Endothelial cell of umbilical vein (primary cell): ENCODE measurements around the gene SMCHD1. TPM values are rescaled to one million over a fixed set of nuclear protein-coding genes. Genes with fewer than 3 reads are reported as not detected.

Source experiments
- BruUV-seq: library from RNA; stranded (reverse); fragments of 400-500 nt; replicated peaks from 2 replicates; lab custom pipeline; 2021; lab: Mats Ljungman, UMichigan
- CTCF ChIA-PET: fragments of 300-600, 350-600 bp; sonication (Branson Sonifier 250); formaldehyde crosslinking; loops from one replicate; lab custom pipeline; 2021; ENCODE audit warnings: antibody characterized with exemption, inconsistent platforms; lab: Charles Lee
- POLR2A ChIA-PET: fragments of 300-600, 350-600 bp; sonication (Branson Sonifier 250); formaldehyde crosslinking; loops from one replicate; lab custom pipeline; 2021; ENCODE audit warnings: antibody characterized with exemption, inconsistent platforms; lab: Charles Lee
- DNase-seq: peaks from one replicate; pipeline ENCODE4 v3.0.0-alpha.2; 2011; ENCODE audit warnings: low read depth, low spot score
- FAIRE-seq: peaks from 2 replicates; lab custom pipeline; 2011; peaks lifted over from hg19 to GRCh38; lab: Jason Lieb, UNC
- H2AFZ ChIP-seq: 2 replicates; pipeline ENCODE4 v1.6.0; 2012; ENCODE audit warnings: low read depth, low read length, control low read depth, inconsistent platforms
- H3K27ac ChIP-seq: 2 replicates; pipeline ENCODE4 v1.5.1; 2011; ENCODE audit warnings: low read depth, mild to moderate bottlenecking, control low read depth, low read length, moderate library complexity; ENCODE audit not compliant: insufficient read depth
- H3K27me3 ChIP-seq, 2 experiments: 2 replicates each; pipeline versions ENCODE4 v1.6.0 to v1.6.1; 2011; ENCODE audit warnings: low read length in 2 of 2, mixed read lengths in 1 of 2; ENCODE audit not compliant: control insufficient read depth in 2 of 2, insufficient read depth in 2 of 2
- H3K36me3 ChIP-seq, 2 experiments: 2 replicates in 1 of 2; 3 replicates in 1 of 2; pipeline ENCODE4 v1.5.1; 2011; ENCODE audit warnings: low read length in 2 of 2, mild to moderate bottlenecking in 1 of 2, moderate library complexity in 1 of 2; ENCODE audit not compliant: control insufficient read depth in 2 of 2, insufficient read depth in 2 of 2; ENCODE audit errors: extremely low read depth in 1 of 2
- H3K4me1 ChIP-seq: 3 replicates; pipeline ENCODE4 v1.5.1; 2011; ENCODE audit warnings: mild to moderate bottlenecking, low read length; ENCODE audit not compliant: control insufficient read depth, insufficient read depth; ENCODE audit errors: extremely low read depth
- H3K4me2 ChIP-seq: 2 replicates; pipeline ENCODE4 v1.6.1; 2011; ENCODE audit warnings: low read length, control low read depth, mixed read lengths; ENCODE audit not compliant: insufficient read depth
- H3K4me3 ChIP-seq, 3 experiments: fragments of 200-600 bp in 1 of 3; sonication (generic), shearing (Covaris generic) in 1 of 3; replicated peaks in 1 of 3; 2 replicates each; pipeline ENCODE4 v1.5.1; 2011 to 2016; ENCODE audit warnings: control low read depth in 3 of 3, low read length in 3 of 3, mild to moderate bottlenecking in 2 of 3, inconsistent platforms in 1 of 3, low read depth in 1 of 3, moderate library complexity in 1 of 3; ENCODE audit not compliant: insufficient read depth in 1 of 3
- H3K79me2 ChIP-seq: 2 replicates; pipeline ENCODE4 v1.6.0; 2012; ENCODE audit warnings: low read length, inconsistent platforms; ENCODE audit not compliant: control insufficient read depth, insufficient read depth
- H3K9ac ChIP-seq: replicated peaks from 2 replicates; pipeline ENCODE3; 2011; ENCODE audit warnings: low read length, control low read depth; ENCODE audit not compliant: insufficient read depth; ENCODE audit errors: extremely low read depth
- H3K9me1 ChIP-seq: replicated peaks from 3 replicates; pipeline ENCODE4 v1.6.0; 2011; ENCODE audit warnings: mild to moderate bottlenecking, low read length; ENCODE audit not compliant: control insufficient read depth, insufficient read depth; ENCODE audit errors: extremely low read depth
- H3K9me3 ChIP-seq: replicated peaks from 2 replicates; pipeline ENCODE4 v1.5.1; 2012; ENCODE audit warnings: low read length, inconsistent platforms; ENCODE audit not compliant: control insufficient read depth, insufficient read depth
- H4K20me1 ChIP-seq: replicated peaks from 2 replicates; pipeline ENCODE3; 2011; ENCODE audit warnings: mild to moderate bottlenecking, low read length; ENCODE audit not compliant: control insufficient read depth, insufficient read depth; ENCODE audit errors: extremely low read depth
- EZH2 ChIP-seq: IDR thresholded peaks from 2 replicates; pipeline ENCODE4 v1.6.1; 2012; ENCODE audit warnings: borderline replicate concordance, low read depth, mild to moderate bottlenecking, moderate library complexity, low read length, inconsistent platforms; ENCODE audit not compliant: severe bottlenecking
- FOS ChIP-seq: IDR thresholded peaks from 2 replicates; pipeline ENCODE4 v1.6.1; 2011; ENCODE audit warnings: mild to moderate bottlenecking, low read length, moderate library complexity, borderline replicate concordance; ENCODE audit not compliant: insufficient read depth
- GATA2 ChIP-seq: IDR thresholded peaks from 2 replicates; pipeline ENCODE4 v1.7.0; 2011; ENCODE audit warnings: low read depth, mild to moderate bottlenecking, moderate library complexity, mixed read lengths, low read length; ENCODE audit not compliant: insufficient read length, insufficient read depth
- JUN ChIP-seq: IDR thresholded peaks from 2 replicates; pipeline ENCODE4 v1.6.1; 2011; ENCODE audit warnings: borderline replicate concordance, low read depth; ENCODE audit not compliant: insufficient read length, insufficient read depth
- MYC ChIP-seq: IDR thresholded peaks from one replicate; pipeline ENCODE4 v1.6.1; 2011; ENCODE audit warnings: mild to moderate bottlenecking, low read depth, low read length
- POLR2A ChIP-seq: IDR thresholded peaks from 2 replicates; pipeline ENCODE4 v1.6.1; 2012; ENCODE audit warnings: low read depth, mild to moderate bottlenecking, control low read depth, low read length
- POLR2AphosphoS5 ChIP-seq: IDR thresholded peaks from 2 replicates; pipeline ENCODE4 v1.6.1; 2012; ENCODE audit warnings: low read depth, mild to moderate bottlenecking, control low read depth, low read length, moderate library complexity; ENCODE audit not compliant: insufficient read depth
- dilution Hi-C: fragments of 300-500 bp; cut with MboI; formaldehyde crosslinking; loops from one replicate; pipeline ENCODE4 v1.15.0; 2019; ENCODE audit warnings: low sequenced_read_pairs; ENCODE audit not compliant: extremely low pct_ligation_motif_present
- intact Hi-C: fragments of 100-400 bp; cut with micrococcal nuclease; formaldehyde crosslinking; loops from one replicate; pipeline ENCODE4 v1.10.0; 2022
- polyA plus RNA-seq, 4 experiments: library from polyadenylated mRNA; depleted of rRNA in 3 of 4; stranded (reverse) in 3 of 4; unstranded in 1 of 4; fragments of >200 nt; gene quantifications; 2 replicates each; pipeline versions ENCODE4 v1.2.1 to v1.2.3, GENCODE V29; 2011 to 2012; ENCODE audit warnings: missing spikeins in 1 of 4
- total RNA-seq: library from RNA; stranded (reverse); gene quantifications from 2 replicates; pipeline ENCODE4 v1.2.3, GENCODE V29; 2021
- TF ChIP-seq, protein P1 (sequence below), 2 donors: IDR thresholded peaks; 1 replicate in 1 of 2; 2 replicates in 1 of 2; pipeline ENCODE4 v1.5.1; 2011; ENCODE audit warnings: low read length in 2 of 2, mild to moderate bottlenecking in 2 of 2, moderate library complexity in 2 of 2, control low read depth in 1 of 2, inconsistent platforms in 1 of 2, low read depth in 1 of 2; ENCODE audit not compliant: insufficient read depth in 1 of 2; ENCODE audit errors: extremely low read depth in 1 of 2
- TF ChIP-seq, protein P2 (sequence below): IDR thresholded peaks from 2 replicates; pipeline ENCODE4 v1.6.1; 2011; ENCODE audit not compliant: insufficient read depth, insufficient read length

The SMCHD1 gene
- total and polyA plus RNA-seq, 2 donors (not counting 3 experiments of a cell fraction or from before 2014, with no cell fraction given): 7.4 to 39.9 TPM

GRCh38 chr18:2714140-2714539 lies 58.6 kb downstream of the SMCHD1 start:
- TF ChIP-seq FOS (no peak), MYC (no peak), JUN (no peak), EZH2 (no peak), GATA2 (no peak), POLR2A (no peak), POLR2AphosphoS5 (no peak)
- TF ChIP-seq, protein P1, sequence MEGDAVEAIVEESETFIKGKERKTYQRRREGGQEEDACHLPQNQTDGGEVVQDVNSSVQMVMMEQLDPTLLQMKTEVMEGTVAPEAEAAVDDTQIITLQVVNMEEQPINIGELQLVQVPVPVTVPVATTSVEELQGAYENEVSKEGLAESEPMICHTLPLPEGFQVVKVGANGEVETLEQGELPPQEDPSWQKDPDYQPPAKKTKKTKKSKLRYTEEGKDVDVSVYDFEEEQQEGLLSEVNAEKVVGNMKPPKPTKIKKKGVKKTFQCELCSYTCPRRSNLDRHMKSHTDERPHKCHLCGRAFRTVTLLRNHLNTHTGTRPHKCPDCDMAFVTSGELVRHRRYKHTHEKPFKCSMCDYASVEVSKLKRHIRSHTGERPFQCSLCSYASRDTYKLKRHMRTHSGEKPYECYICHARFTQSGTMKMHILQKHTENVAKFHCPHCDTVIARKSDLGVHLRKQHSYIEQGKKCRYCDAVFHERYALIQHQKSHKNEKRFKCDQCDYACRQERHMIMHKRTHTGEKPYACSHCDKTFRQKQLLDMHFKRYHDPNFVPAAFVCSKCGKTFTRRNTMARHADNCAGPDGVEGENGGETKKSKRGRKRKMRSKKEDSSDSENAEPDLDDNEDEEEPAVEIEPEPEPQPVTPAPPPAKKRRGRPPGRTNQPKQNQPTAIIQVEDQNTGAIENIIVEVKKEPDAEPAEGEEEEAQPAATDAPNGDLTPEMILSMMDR (IDR thresholded peaks at IDR 0.05; ENCODE audit: extremely low read depth in 1 of 2, insufficient read depth in 1 of 2, low read depth in 1 of 2, low read length in 2 of 2): no peak
- TF ChIP-seq, protein P2, sequence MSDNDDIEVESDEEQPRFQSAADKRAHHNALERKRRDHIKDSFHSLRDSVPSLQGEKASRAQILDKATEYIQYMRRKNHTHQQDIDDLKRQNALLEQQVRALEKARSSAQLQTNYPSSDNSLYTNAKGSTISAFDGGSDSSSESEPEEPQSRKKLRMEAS: no peak
- Histone ChIP-seq H4K20me1 (no peaks in the 10 kb centered on the region), H3K27ac (no peak overlapping the region), H3K79me2 (peaks cover 6% of the 10 kb centered on the region), H3K9me1 (no peaks in the 10 kb centered on the region), H3K9ac (no peak overlapping the region), H3K27me3 (no peaks in the 10 kb centered on the region), H3K36me3 (peaks cover 0 to 4% of the 10 kb centered on the region in 2 experiments), H3K4me1 (no peaks in the 10 kb centered on the region), H2AFZ (no peak overlapping the region), H3K9me3 (no peaks in the 10 kb centered on the region), H3K4me2 (no peak overlapping the region), H3K4me3 (no peak overlapping the region)
- ChIA-PET CTCF (interaction anchor here (1.5 kb wide), 1 partner anchor 19 kb away, joined by 4 read pairs; no protein-coding TSS in a partner anchor), POLR2A (no interaction called here)
- BruUV-seq: no TSS peak
- intact Hi-C loops (no loop called here), dilution Hi-C loops (no loop called here)
- DNase-seq (no peak), FAIRE-seq (no peak)
